Measurements from ENCODE around the gene RABGAP1L. TPM values are rescaled to one million over a fixed set of nuclear protein-coding genes. Genes with fewer than 3 reads are reported as not detected.
A peak's percentile ranks its signal among the peaks of the same experiment; 100 is the strongest.

RABGAP1L gene
- polyA plus RNA-seq, 4 donors: 20.6 to 53.9 (median 25.1) TPM

GRCh38 chr1:174726880-174727585 lies 567.7 kb downstream of the RABGAP1L start:
- Histone ChIP-seq H3K27me3 (ENCODE audit: control insufficient read depth in 3 of 3, insufficient read depth in 3 of 3, low read length in 3 of 3) (no peaks in the 10 kb centered on the region), H3K9me3 (ENCODE audit: control insufficient read depth in 2 of 2, insufficient read depth in 1 of 2, low read depth in 1 of 2, low read length in 1 of 2) (no peaks in the 10 kb centered on the region), H3K27ac (ENCODE audit: low read depth in 1 of 3, low read length in 2 of 3) (no peak overlapping the region), H3K36me3 (ENCODE audit: control insufficient read depth in 3 of 3, insufficient read depth in 2 of 3, low read depth in 1 of 3, low read length in 3 of 3) (no peaks in the 10 kb centered on the region), H3K4me3 (ENCODE audit: low read depth in 1 of 3, low read length in 3 of 3) (no peak overlapping the region), H3K4me1 (ENCODE audit: control insufficient read depth in 3 of 3, insufficient read depth in 2 of 3, low read depth in 1 of 3, low read length in 2 of 3) (peaks cover 0 to 3% (median 0%) of the 10 kb centered on the region in 3 donors)
- 54 to 65% (median 57%) methylated on average over 4 of the region's 4 CpGs for WGBS, 3 donors
- no peak for DNase-seq
- no peak for FAIRE-seq

GRCh38 chr1:174734270-174734669 lies 575.0 kb downstream of the RABGAP1L start:
- Histone ChIP-seq H3K27ac (ENCODE audit: low read depth in 1 of 3, low read length in 2 of 3) (no peak overlapping the region), H3K4me3 (ENCODE audit: low read depth in 1 of 3, low read length in 3 of 3) (no peak overlapping the region), H3K27me3 (ENCODE audit: control insufficient read depth in 3 of 3, insufficient read depth in 3 of 3, low read length in 3 of 3) (no peaks in the 10 kb centered on the region), H3K9me3 (ENCODE audit: control insufficient read depth in 2 of 2, insufficient read depth in 1 of 2, low read depth in 1 of 2, low read length in 1 of 2) (peaks cover 0 to 13% of the 10 kb centered on the region in 2 donors), H3K36me3 (ENCODE audit: control insufficient read depth in 3 of 3, insufficient read depth in 2 of 3, low read depth in 1 of 3, low read length in 3 of 3) (peaks cover 0 to 4% (median 0%) of the 10 kb centered on the region in 3 donors), H3K4me1 (ENCODE audit: control insufficient read depth in 3 of 3, insufficient read depth in 2 of 3, low read depth in 1 of 3, low read length in 2 of 3) (no peaks in the 10 kb centered on the region)
- no peak for FAIRE-seq
- 92 to 100% (median 98%) methylated on average over 2 of the region's 2 CpGs for WGBS, 3 donors
- no peak for DNase-seq

- H3K4me1 ChIP-seq (ENCODE audit: control insufficient read depth in 3 of 3, insufficient read depth in 2 of 3, low read depth in 1 of 3, low read length in 2 of 3): peaks cover 0 to 3% (median 0%) of the 10 kb centered on the region in 3 donors
- no peak for FAIRE-seq
- DNase-seq: no peak
- peaks cover 0 to 4% (median 0%) of the 10 kb centered on the region in 3 donors for H3K36me3 ChIP-seq (ENCODE audit: control insufficient read depth in 3 of 3, insufficient read depth in 2 of 3, low read depth in 1 of 3, low read length in 3 of 3)
- H3K27me3 ChIP-seq (ENCODE audit: control insufficient read depth in 3 of 3, insufficient read depth in 3 of 3, low read length in 3 of 3): no peaks in the 10 kb centered on the region
- peaks cover 0 to 13% of the 10 kb centered on the region in 2 donors for H3K9me3 ChIP-seq (ENCODE audit: control insufficient read depth in 2 of 2, insufficient read depth in 1 of 2, low read depth in 1 of 2, low read length in 1 of 2)
- H3K27ac ChIP-seq (ENCODE audit: low read depth in 1 of 3, low read length in 2 of 3): no peak overlapping the region
- 90 to 100% (median 97%) methylated on average over 2 of the region's 2 CpGs for WGBS, 3 donors
- no peak overlapping the region for H3K4me3 ChIP-seq (ENCODE audit: low read depth in 1 of 3, low read length in 3 of 3)
Observed at GRCh38 chr1:174736831-174737230, 577.5 kb downstream of the RABGAP1L start.

- Histone ChIP-seq H3K27me3 (ENCODE audit: control insufficient read depth in 3 of 3, insufficient read depth in 3 of 3, low read length in 3 of 3) (no peaks in the 10 kb centered on the region), H3K9me3 (ENCODE audit: control insufficient read depth in 2 of 2, insufficient read depth in 1 of 2, low read depth in 1 of 2, low read length in 1 of 2) (peaks cover 0 to 13% of the 10 kb centered on the region in 2 donors), H3K4me1 (ENCODE audit: control insufficient read depth in 3 of 3, insufficient read depth in 2 of 3, low read depth in 1 of 3, low read length in 2 of 3) (peaks cover 0 to 9% (median 0%) of the 10 kb centered on the region in 3 donors), H3K36me3 (ENCODE audit: control insufficient read depth in 3 of 3, insufficient read depth in 2 of 3, low read depth in 1 of 3, low read length in 3 of 3) (peaks cover 0 to 4% (median 0%) of the 10 kb centered on the region in 3 donors), H3K4me3 (ENCODE audit: low read depth in 1 of 3, low read length in 3 of 3) (no peak overlapping the region), H3K27ac (ENCODE audit: low read depth in 1 of 3, low read length in 2 of 3) (peak overlapping the region in 1 of 3 donors; percentile 53)
- no peak for FAIRE-seq
- peak; percentile 62 to 73 for DNase-seq
- 45 to 61% (median 50%) methylated on average over 2 of the region's 2 CpGs for WGBS, 3 donors
Observed at GRCh38 chr1:174740249-174740968, 581.1 kb downstream of the RABGAP1L start.

- WGBS, 3 donors: 74 to 76% (median 75%) methylated on average over 3 of the region's 3 CpGs
Observed at GRCh38 chr1:174742805-174743653, 583.7 kb downstream of the RABGAP1L start.

GRCh38 chr1:174743654-174744561 lies 584.6 kb downstream of the RABGAP1L start:
- no peak overlapping the region for H3K27ac ChIP-seq (ENCODE audit: low read depth in 1 of 3, low read length in 2 of 3)
- no peaks in the 10 kb centered on the region for H3K36me3 ChIP-seq (ENCODE audit: control insufficient read depth in 3 of 3, insufficient read depth in 2 of 3, low read depth in 1 of 3, low read length in 3 of 3)
- FAIRE-seq: peak; percentile 89
- 28 to 33% (median 30%) methylated on average over 4 of the region's 4 CpGs for WGBS, 3 donors
- no peaks in the 10 kb centered on the region for H3K27me3 ChIP-seq (ENCODE audit: control insufficient read depth in 3 of 3, insufficient read depth in 3 of 3, low read length in 3 of 3)
- peak; percentile 47 to 57 for DNase-seq
- H3K9me3 ChIP-seq (ENCODE audit: control insufficient read depth in 2 of 2, insufficient read depth in 1 of 2, low read depth in 1 of 2, low read length in 1 of 2): no peaks in the 10 kb centered on the region
- H3K4me1 ChIP-seq (ENCODE audit: control insufficient read depth in 3 of 3, insufficient read depth in 2 of 3, low read depth in 1 of 3, low read length in 2 of 3): peaks cover 0 to 9% (median 0%) of the 10 kb centered on the region in 3 donors
- H3K4me3 ChIP-seq (ENCODE audit: low read depth in 1 of 3, low read length in 3 of 3): no peak overlapping the region

More at GRCh38 chr1:174742805-174743653, 583.7 kb downstream of the RABGAP1L start:
- Histone ChIP-seq H3K27ac (ENCODE audit: low read depth in 1 of 3, low read length in 2 of 3) (no peak overlapping the region), H3K9me3 (ENCODE audit: control insufficient read depth in 2 of 2, insufficient read depth in 1 of 2, low read depth in 1 of 2, low read length in 1 of 2) (no peaks in the 10 kb centered on the region), H3K36me3 (ENCODE audit: control insufficient read depth in 3 of 3, insufficient read depth in 2 of 3, low read depth in 1 of 3, low read length in 3 of 3) (no peaks in the 10 kb centered on the region), H3K4me3 (ENCODE audit: low read depth in 1 of 3, low read length in 3 of 3) (no peak overlapping the region), H3K27me3 (ENCODE audit: control insufficient read depth in 3 of 3, insufficient read depth in 3 of 3, low read length in 3 of 3) (no peaks in the 10 kb centered on the region), H3K4me1 (ENCODE audit: control insufficient read depth in 3 of 3, insufficient read depth in 2 of 3, low read depth in 1 of 3, low read length in 2 of 3) (peaks cover 0 to 9% (median 0%) of the 10 kb centered on the region in 3 donors)
- FAIRE-seq (peak; percentile 90), DNase-seq (no peak)

- FAIRE-seq (no peak), DNase-seq (no peak)
- Histone ChIP-seq H3K27me3 (ENCODE audit: control insufficient read depth in 3 of 3, insufficient read depth in 3 of 3, low read length in 3 of 3) (no peaks in the 10 kb centered on the region), H3K9me3 (ENCODE audit: control insufficient read depth in 2 of 2, insufficient read depth in 1 of 2, low read depth in 1 of 2, low read length in 1 of 2) (peaks cover 0 to 2% of the 10 kb centered on the region in 2 donors), H3K27ac (ENCODE audit: low read depth in 1 of 3, low read length in 2 of 3) (no peak overlapping the region), H3K4me1 (ENCODE audit: control insufficient read depth in 3 of 3, insufficient read depth in 2 of 3, low read depth in 1 of 3, low read length in 2 of 3) (peaks cover 0 to 9% (median 2%) of the 10 kb centered on the region in 3 donors), H3K36me3 (ENCODE audit: control insufficient read depth in 3 of 3, insufficient read depth in 2 of 3, low read depth in 1 of 3, low read length in 3 of 3) (no peaks in the 10 kb centered on the region), H3K4me3 (ENCODE audit: low read depth in 1 of 3, low read length in 3 of 3) (no peak overlapping the region)
- WGBS, 3 donors: 70 to 90% (median 88%) methylated on average over 2 of the region's 2 CpGs
Observed at GRCh38 chr1:174744886-174745285, 585.6 kb downstream of the RABGAP1L start.
